ENCODE measurements around the gene PRR13.
A peak's percentile ranks its signal among the peaks of the same experiment; 100 is the strongest.
"Not testable (repeated sequence)": the region's sequence is repeated elsewhere in the genome, so short reads cannot be mapped to it uniquely, and the experiment has no call there.

PRR13 gene
- 30.2 to 47.6 (median 40.0) reads per million in 9 experiments for total RNA-seq

- no peaks in the 10 kb centered on the region for H3K27me3 Mint-ChIP-seq
- H3K9me3 Mint-ChIP-seq, result no peaks in the 10 kb centered on the region
- peak within 1 kb of the TSS; percentile 92 to 96 for H3K27ac Mint-ChIP-seq
- ATAC-seq (replicated peaks) (peak; percentile 97), DNase-seq (peak; percentile 95 to 96 (median 95))
- peaks cover 48% of the 10 kb centered on the region for H3K36me3 Mint-ChIP-seq (ENCODE audit: insufficient read depth)
- H3K4me1 Mint-ChIP-seq (ENCODE audit: low read depth in 2 of 2), result peaks cover 32 to 41% of the 10 kb centered on the region in 2 donors
- H3K4me3 Mint-ChIP-seq, result peak within 1 kb of the TSS; percentile 91 to 94
These were observed at the start of gene PRR13 for GRCh38 chr12:53441040-53441833. Gene PRR13, plus strand, starts transcription at chr12:53441734. Its CDS starts 981 bp downstream, at chr12:53442715.

- Mint-ChIP-seq H3K4me1 (ENCODE audit: low read depth in 2 of 2) (peaks cover 2 to 14% of the 10 kb centered on the region in 2 donors), H3K9me3 (no peaks in the 10 kb centered on the region), H3K27ac (peak overlapping the region; percentile 22 to 41), H3K36me3 (ENCODE audit: insufficient read depth) (peaks cover 63% of the 10 kb centered on the region), H3K4me3 (no peak overlapping the region), H3K27me3 (no peaks in the 10 kb centered on the region)
- ATAC-seq (replicated peaks) (no peak), DNase-seq (no peak)
These were observed 41.6 kb upstream of the PRR13 start for GRCh38 chr12:53399896-53400295.

DNA sequence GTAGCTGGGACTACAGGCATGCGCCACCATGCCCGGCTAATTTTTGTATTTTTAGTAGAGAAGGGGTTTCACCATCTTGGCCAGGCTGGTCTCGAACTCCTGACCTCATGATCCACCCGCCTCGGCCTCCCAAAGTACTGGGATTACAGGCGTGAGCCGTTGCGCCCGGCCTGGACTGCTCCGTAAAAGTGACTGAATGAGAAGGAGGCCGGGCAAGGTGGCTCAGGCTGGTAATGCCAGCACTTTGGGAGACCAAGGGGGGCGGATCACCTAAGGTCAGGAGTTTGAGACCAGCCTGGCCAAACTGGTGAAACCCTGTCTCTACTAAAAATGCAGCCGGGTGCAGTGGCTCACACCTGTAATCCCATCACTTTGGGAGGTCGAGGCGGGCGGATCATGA, 39.2 kb upstream of the PRR13 start:
- not testable (repeated sequence) for H3K27me3 Mint-ChIP-seq; H3K4me3 Mint-ChIP-seq; H3K9me3 Mint-ChIP-seq; DNase-seq; ATAC-seq (replicated peaks)
- H3K36me3 Mint-ChIP-seq (ENCODE audit: insufficient read depth), result peaks cover 66% of the 10 kb centered on the region
- peak overlapping the region in 1 of 2 donors; percentile 57 for H3K27ac Mint-ChIP-seq
- peaks cover 3 to 17% of the 10 kb centered on the region in 2 donors for H3K4me1 Mint-ChIP-seq (ENCODE audit: low read depth in 2 of 2)

- Mint-ChIP-seq H3K4me1 (ENCODE audit: low read depth in 2 of 2) (peaks cover 3 to 16% of the 10 kb centered on the region in 2 donors), H3K9me3 (no peaks in the 10 kb centered on the region), H3K36me3 (ENCODE audit: insufficient read depth) (peaks cover 66% of the 10 kb centered on the region), H3K4me3 (no peak overlapping the region), H3K27ac (peak overlapping the region; percentile 49 to 66), H3K27me3 (no peaks in the 10 kb centered on the region)
- no peak for DNase-seq
- ATAC-seq (replicated peaks), result no peak
These were observed 38.7 kb upstream of the PRR13 start for GRCh38 chr12:53402871-53403270.

DNA sequence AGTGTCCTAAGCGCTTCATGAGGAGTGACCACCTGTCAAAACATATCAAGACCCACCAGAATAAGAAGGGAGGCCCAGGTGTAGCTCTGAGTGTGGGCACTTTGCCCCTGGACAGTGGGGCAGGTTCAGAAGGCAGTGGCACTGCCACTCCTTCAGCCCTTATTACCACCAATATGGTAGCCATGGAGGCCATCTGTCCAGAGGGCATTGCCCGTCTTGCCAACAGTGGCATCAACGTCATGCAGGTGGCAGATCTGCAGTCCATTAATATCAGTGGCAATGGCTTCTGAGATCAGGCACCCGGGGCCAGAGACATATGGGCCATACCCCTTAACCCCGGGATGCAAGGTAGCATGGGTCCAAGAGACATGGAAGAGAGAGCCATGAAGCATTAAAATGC, 30.6 kb upstream of the PRR13 start:
- DNase-seq (no peak), ATAC-seq (replicated peaks) (no peak)
- no peak overlapping the region for H3K27ac Mint-ChIP-seq
- peaks cover 4 to 17% of the 10 kb centered on the region in 2 donors for H3K4me1 Mint-ChIP-seq (ENCODE audit: low read depth in 2 of 2)
- H3K4me3 Mint-ChIP-seq, result no peak overlapping the region
- H3K36me3 Mint-ChIP-seq (ENCODE audit: insufficient read depth), result peaks cover 70% of the 10 kb centered on the region
- H3K27me3 Mint-ChIP-seq, result no peaks in the 10 kb centered on the region
- no peaks in the 10 kb centered on the region for H3K9me3 Mint-ChIP-seq

GRCh38 chr12:53413485-53414204, 27.9 kb upstream of the PRR13 start:
- H3K27me3 Mint-ChIP-seq, result no peaks in the 10 kb centered on the region
- H3K4me3 Mint-ChIP-seq, result no peak overlapping the region
- DNase-seq (no peak), ATAC-seq (replicated peaks) (no peak)
- peaks cover 52% of the 10 kb centered on the region for H3K36me3 Mint-ChIP-seq (ENCODE audit: insufficient read depth)
- peaks cover 6 to 14% of the 10 kb centered on the region in 2 donors for H3K4me1 Mint-ChIP-seq (ENCODE audit: low read depth in 2 of 2)
- H3K27ac Mint-ChIP-seq, result peak overlapping the region in 1 of 2 donors; percentile 85
- H3K9me3 Mint-ChIP-seq, result no peaks in the 10 kb centered on the region

DNA sequence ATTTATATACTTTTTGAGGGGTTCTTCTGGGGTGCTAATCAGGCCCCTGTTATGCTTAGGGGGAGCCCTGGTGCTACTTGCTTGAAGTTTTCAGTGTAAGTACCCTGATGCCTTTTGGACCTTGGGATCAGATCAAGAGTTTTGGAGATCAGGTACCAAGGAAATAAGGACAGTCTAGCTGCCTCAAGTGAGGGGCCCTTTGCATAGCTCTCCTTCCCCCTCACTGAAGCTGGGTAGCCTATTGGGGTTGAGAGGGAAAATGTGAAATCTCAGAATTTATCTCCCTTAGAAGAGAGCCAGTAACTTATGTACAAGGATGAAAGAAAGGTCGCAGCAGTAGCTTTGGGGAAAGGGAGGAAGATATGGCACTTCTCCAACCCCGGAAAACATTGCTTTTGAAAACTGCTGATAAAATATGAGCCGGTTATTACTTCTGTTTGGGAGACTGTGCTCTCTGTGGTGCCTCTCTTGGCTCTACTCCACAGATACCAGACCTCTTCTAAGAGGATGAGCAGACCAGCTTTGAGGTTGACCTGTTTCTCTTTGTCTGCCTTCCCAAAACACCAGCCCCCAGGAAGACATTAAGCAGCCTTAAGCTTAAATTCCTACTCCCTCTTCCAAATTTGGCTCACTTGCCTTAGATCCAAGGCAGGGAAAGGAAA, 26.6 kb upstream of the PRR13 start:
- Mint-ChIP-seq H3K4me1 (ENCODE audit: low read depth in 2 of 2) (peaks cover 6 to 14% of the 10 kb centered on the region in 2 donors), H3K27me3 (no peaks in the 10 kb centered on the region)

DNA sequence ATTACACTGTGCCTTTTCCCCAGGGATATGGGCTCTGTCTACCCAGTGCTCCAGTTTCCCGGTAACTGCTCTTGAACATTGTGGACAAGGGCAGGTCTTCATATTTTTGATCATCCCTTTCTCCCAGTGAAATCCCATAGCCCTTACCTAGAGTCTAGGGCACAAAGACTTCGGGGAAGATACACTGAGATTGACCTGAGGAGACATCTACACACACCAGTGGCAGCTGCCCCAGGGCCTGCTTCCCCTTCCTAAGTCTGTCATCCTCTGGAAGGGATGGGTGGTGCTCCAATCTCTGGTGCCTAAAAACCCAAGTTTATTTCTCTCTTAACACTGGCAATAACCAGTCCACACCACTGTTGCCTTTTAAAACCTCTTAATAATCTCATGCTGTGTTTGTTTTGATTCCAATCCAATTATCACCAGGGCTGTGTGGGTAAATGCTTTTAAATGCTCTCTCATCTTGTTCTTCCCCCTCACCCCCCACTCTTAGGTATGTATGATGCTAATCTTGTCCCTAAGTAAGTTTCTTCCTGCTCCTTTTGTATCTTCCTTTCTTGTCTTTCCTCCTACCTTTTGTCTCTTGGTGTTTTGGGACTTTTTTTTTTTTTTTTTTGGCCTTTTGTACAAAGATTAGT, 25.7 kb upstream of the PRR13 start:
- Mint-ChIP-seq H3K27ac (peak overlapping the region; percentile 71 to 94), H3K4me1 (ENCODE audit: low read depth in 2 of 2) (peaks cover 6 to 14% of the 10 kb centered on the region in 2 donors), H3K36me3 (ENCODE audit: insufficient read depth) (peaks cover 31% of the 10 kb centered on the region)
- H3K27me3 Mint-ChIP-seq; H3K9me3 Mint-ChIP-seq; DNase-seq; ATAC-seq (replicated peaks); H3K4me3 Mint-ChIP-seq: not testable (repeated sequence)

More for the DNA sequence above, 26.6 kb upstream of the PRR13 start:
- no peak for ATAC-seq (replicated peaks)
- Mint-ChIP-seq H3K4me3 (no peak overlapping the region), H3K36me3 (ENCODE audit: insufficient read depth) (peaks cover 40% of the 10 kb centered on the region), H3K27ac (peak overlapping the region in 1 of 2 donors; percentile 94), H3K9me3 (no peaks in the 10 kb centered on the region)
- DNase-seq, result no peak

- not testable (repeated sequence) for H3K4me3 Mint-ChIP-seq; ATAC-seq (replicated peaks); DNase-seq; H3K27me3 Mint-ChIP-seq; H3K9me3 Mint-ChIP-seq
- Mint-ChIP-seq H3K4me1 (ENCODE audit: low read depth in 2 of 2) (peaks cover 8 to 13% of the 10 kb centered on the region in 2 donors), H3K36me3 (ENCODE audit: insufficient read depth) (peaks cover 18% of the 10 kb centered on the region), H3K27ac (peak overlapping the region in 1 of 2 donors; percentile 52)
These were observed 24.2 kb upstream of the PRR13 start for GRCh38 chr12:53417291-53417816.

DNA sequence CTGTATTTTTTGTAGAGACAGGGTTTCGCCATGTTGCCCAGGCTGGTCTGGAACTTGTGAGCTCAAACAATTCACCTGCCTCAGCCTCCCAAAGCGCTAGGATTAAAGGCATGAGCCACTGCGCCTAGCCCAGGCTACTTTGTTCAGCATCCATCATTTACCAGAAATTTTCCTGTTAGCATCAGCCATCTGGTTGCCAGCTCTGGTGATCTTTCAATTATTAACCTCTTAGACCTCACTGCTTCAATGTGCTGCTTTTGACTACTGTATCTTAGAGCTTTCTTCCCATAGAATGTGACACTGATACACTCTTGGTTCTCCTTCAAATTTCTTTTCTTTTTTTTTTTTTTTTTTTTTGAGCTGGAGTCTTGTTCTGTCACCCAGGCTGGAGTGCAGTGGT, 23.3 kb upstream of the PRR13 start:
- Mint-ChIP-seq H3K36me3 (ENCODE audit: insufficient read depth) (peaks cover 18% of the 10 kb centered on the region), H3K27me3 (no peaks in the 10 kb centered on the region), H3K4me3 (no peak overlapping the region), H3K27ac (no peak overlapping the region), H3K9me3 (no peaks in the 10 kb centered on the region), H3K4me1 (ENCODE audit: low read depth in 2 of 2) (peaks cover 4 to 6% of the 10 kb centered on the region in 2 donors)
- ATAC-seq (replicated peaks) (no peak), DNase-seq (no peak)

DNA sequence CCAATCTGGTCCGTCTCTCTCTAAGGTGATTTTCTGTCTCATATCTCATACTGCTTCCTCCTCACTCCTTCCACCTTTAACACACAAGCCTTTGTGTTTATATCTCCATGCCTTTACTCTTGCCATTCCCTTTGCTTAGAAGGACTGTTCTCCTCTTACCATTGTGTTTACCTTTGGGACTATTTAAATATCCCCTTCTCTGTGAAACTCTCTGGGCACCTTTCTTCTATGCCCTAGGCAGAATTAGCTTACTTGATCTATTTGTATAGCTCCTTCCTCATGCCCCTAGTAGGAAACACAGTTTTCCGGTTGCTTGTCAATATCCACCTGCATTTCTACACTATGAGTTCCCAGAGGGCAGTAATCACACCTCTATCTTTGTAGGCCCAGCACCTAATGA, 21.8 kb upstream of the PRR13 start:
- no peaks in the 10 kb centered on the region for H3K27me3 Mint-ChIP-seq
- DNase-seq, result no peak
- ATAC-seq (replicated peaks), result no peak
- H3K9me3 Mint-ChIP-seq, result no peaks in the 10 kb centered on the region
- peaks cover 9% of the 10 kb centered on the region for H3K36me3 Mint-ChIP-seq (ENCODE audit: insufficient read depth)
- H3K27ac Mint-ChIP-seq, result no peak overlapping the region
- H3K4me3 Mint-ChIP-seq, result no peak overlapping the region
- H3K4me1 Mint-ChIP-seq (ENCODE audit: low read depth in 2 of 2), result peaks cover 4 to 6% of the 10 kb centered on the region in 2 donors

DNA sequence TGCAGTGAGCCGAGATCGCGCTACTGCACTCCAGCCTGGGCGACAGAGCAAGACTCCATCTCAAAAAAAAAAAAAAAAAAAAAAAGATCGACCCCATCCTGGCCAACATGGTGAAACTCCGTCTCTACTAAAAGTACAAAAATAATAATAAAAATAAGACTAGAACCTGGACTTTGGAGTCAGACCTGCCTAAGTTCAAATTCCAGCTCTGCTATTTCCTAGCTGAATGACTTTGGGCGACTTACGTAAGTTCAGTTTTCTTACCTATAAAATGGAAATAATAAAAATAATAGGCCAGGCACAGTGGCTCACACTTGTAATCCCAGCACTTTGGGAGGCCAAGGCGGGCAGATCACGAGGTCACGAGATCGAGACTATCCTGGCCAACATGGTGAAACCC, 19.3 kb upstream of the PRR13 start:
- H3K27ac Mint-ChIP-seq; ATAC-seq (replicated peaks); H3K27me3 Mint-ChIP-seq; DNase-seq; H3K4me1 Mint-ChIP-seq (ENCODE audit: low read depth in 2 of 2); H3K4me3 Mint-ChIP-seq; H3K36me3 Mint-ChIP-seq (ENCODE audit: insufficient read depth); H3K9me3 Mint-ChIP-seq: not testable (repeated sequence)

DNA sequence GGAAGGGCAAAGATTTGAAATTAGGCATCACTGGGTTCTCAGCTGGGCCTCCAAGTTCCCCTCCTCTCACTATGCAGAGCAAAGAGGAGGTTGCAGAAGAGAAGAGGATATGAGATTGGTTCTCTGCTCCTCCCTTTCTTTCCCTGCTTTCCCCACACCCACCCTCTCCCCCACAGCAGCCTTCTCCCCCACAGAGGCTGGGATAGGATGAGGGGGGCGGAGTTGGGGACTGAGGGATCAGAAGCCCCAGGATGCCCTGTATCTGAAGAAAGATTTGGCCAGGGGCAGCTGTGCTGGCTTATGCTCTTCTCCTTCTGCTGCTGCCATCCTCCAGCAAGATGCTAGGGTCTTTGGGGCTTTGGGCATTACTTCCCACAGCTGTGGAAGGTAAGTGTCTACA, 17.9 kb upstream of the PRR13 start, which contains the start of gene AMHR2:
TSS of gene AMHR2 (plus strand) at position 259 of the 400 bp plus-strand sequence. CDS start at position 339, 80 bp downstream.
- Mint-ChIP-seq H3K4me3 (no peak within 1 kb of the TSS), H3K4me1 (ENCODE audit: low read depth in 2 of 2) (peaks cover 2 to 6% of the 10 kb centered on the region in 2 donors), H3K36me3 (ENCODE audit: insufficient read depth) (no peaks in the 10 kb centered on the region), H3K9me3 (no peaks in the 10 kb centered on the region), H3K27me3 (no peaks in the 10 kb centered on the region), H3K27ac (no peak within 1 kb of the TSS)
- ATAC-seq (replicated peaks) (no peak), DNase-seq (no peak)

Data from effector memory CD8-positive, alpha-beta T cell (primary cell).